ENCODE results near the gene PKN2. TPM values are rescaled to one million over a fixed set of nuclear protein-coding genes. Genes with fewer than 3 reads are reported as not detected.

PKN2 gene
- total RNA-seq (2014; rRNA removed; shearing (Covaris generic)), result 57.0 and 58.4 TPM in 2 replicates

- peak; percentile 98 to 99 for DNase-seq
- H3K4me1 ChIP-seq, result peaks cover 12% of the 10 kb centered on the region; the same call in 1 of the 2 replicates
- H3K27me3 ChIP-seq, result no peaks in the 10 kb centered on the region
- peak within 1 kb of the TSS; percentile 76 for H3K27ac ChIP-seq
- peak within 1 kb of the TSS; percentile 92 for H3K4me3 ChIP-seq
- no peaks in the 10 kb centered on the region for H3K9me3 ChIP-seq (replicated peaks)
- H3K36me3 ChIP-seq, result no peaks in the 10 kb centered on the region; the same call in 1 of the 2 replicates
Measured at GRCh38 chr1:88683541-88684481, at the start of gene PKN2. Gene PKN2 (plus strand): TSS chr1:88684273. CDS start chr1:88684581, 308 bp downstream.

GRCh38 chr1:88634538-88634937 is 49.5 kb upstream of the PKN2 start:
- H3K4me1 ChIP-seq, result no peaks in the 10 kb centered on the region
- peaks cover 3% of the 10 kb centered on the region; the same call in 1 of the 2 replicates for H3K9me3 ChIP-seq (replicated peaks)
- no peaks in the 10 kb centered on the region for H3K27me3 ChIP-seq

GRCh38 chr1:88640060-88640459 is 44.0 kb upstream of the PKN2 start:
- Histone ChIP-seq H3K27ac (no peak overlapping the region), H3K9me3 (replicated peaks) (0 out of 2 replicates have a peak, but pooled peaks cover 3% of the 10 kb centered on the region), H3K4me1 (no peaks in the 10 kb centered on the region), H3K4me3 (no peak overlapping the region), H3K27me3 (no peaks in the 10 kb centered on the region), H3K36me3 (no peaks in the 10 kb centered on the region)
- no peak for DNase-seq

More at GRCh38 chr1:88634538-88634937, 49.5 kb upstream of the PKN2 start:
- H3K36me3 ChIP-seq, result no peaks in the 10 kb centered on the region
- no peak for DNase-seq
- no peak overlapping the region for H3K4me3 ChIP-seq
- no peak overlapping the region for H3K27ac ChIP-seq

DNA sequence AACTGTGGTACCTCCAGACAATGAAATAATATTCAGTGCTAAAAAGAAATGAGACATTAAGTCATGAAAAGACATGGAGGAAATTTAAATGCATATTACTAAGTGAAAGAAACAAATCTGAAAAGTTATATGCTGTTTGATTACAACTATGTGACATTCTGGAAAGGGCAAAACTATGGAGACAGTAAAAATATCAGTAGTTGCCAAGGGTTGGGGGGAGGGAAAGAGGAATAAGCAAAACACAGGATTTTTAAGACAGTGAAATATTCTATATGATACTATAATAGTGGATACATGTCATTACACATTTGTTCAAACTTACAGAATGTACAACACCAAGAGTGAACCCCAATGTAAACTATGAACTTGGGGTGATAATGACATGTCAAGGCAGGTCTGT is 38.2 kb upstream of the PKN2 start:
- Histone ChIP-seq H3K4me1 (peaks cover 12% of the 10 kb centered on the region), H3K9me3 (replicated peaks) (no peaks in the 10 kb centered on the region), H3K4me3 (no peak overlapping the region), H3K27me3 (no peaks in the 10 kb centered on the region), H3K36me3 (no peaks in the 10 kb centered on the region), H3K27ac (peak overlapping the region; percentile 90; the same call in 1 of the 2 replicates)
- DNase-seq, result no peak

DNA sequence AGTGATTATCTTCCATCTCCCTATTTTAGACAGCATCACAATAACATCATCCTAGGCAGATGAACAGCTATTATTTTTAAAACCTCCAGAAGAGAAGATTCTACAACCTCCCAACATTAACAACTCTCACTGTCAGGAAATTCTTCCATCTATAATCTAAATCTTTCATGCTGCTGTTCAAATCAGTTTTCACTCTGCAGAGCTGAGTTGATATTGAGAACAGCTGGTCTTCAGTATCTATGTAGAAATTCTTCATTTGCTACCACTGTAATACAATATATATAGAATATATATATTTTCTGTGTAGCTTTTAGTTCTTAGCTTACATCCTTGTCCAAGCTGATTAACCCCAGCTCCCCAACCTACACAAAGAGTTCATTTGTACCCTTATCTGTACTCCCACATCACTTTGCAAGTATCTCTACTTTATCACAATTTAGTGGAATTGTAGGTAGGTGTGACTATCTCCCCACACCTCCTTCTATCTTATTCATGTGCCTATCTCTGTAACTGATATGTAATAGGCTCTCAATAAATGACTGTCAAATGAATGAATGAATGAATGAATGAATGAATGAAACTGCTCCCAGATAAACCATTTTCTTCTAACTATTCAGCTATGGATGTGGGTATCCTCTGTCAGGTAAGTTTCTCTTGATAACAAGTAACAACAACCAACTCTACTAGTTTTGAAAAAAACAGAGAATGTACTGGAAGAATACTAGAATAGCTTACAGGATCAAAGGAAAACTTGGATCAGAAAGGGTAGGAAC is 37.4 kb upstream of the PKN2 start:
- no peaks in the 10 kb centered on the region for H3K9me3 ChIP-seq (replicated peaks)
- peak overlapping the region; percentile 90 for H3K27ac ChIP-seq
- H3K4me3 ChIP-seq, result peak overlapping the region; percentile 51
- peaks cover 12% of the 10 kb centered on the region for H3K4me1 ChIP-seq
- H3K36me3 ChIP-seq, result no peaks in the 10 kb centered on the region
- no peaks in the 10 kb centered on the region for H3K27me3 ChIP-seq
- DNase-seq, result no peak

- no peaks in the 10 kb centered on the region for H3K9me3 ChIP-seq (replicated peaks)
Measured at GRCh38 chr1:88647249-88647645, 36.8 kb upstream of the PKN2 start.

DNA sequence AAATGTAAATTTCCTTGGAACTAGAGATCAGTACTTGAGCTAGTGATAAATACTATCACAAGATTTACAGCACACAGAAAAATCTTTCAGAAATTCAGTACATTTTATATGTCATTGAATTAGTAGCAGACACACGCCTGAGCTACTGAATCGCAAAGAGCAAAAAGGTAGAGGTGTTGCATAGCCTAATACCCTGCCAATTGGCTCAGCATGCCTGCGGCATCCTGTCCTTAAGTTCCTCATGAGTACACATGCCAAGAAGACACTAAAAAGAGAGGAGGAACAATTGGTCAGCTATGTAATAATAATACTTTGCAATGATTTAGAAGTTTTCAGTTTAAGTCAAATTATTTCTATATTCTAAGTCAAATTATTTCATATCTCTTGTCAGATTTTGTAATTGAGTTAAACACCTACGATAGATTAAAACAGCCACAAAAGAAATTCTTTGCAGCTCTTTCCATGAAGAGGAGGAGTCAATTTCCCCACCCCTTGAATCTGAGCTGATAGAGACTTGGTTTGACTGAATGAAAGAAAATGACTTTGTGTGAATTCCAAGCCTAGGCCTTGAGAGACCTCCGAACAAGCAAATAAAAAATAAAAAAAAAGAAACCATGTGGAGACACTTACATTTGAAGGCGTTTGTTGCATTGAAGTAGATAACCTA is 36.2 kb upstream of the PKN2 start:
- H3K36me3 ChIP-seq, result no peaks in the 10 kb centered on the region
- H3K27ac ChIP-seq, result peak overlapping the region; percentile 90
- no peaks in the 10 kb centered on the region for H3K27me3 ChIP-seq
- H3K4me3 ChIP-seq, result peak overlapping the region; percentile 51
- DNase-seq, result peak; percentile 34 to 64
- H3K9me3 ChIP-seq (replicated peaks), result no peaks in the 10 kb centered on the region
- peaks cover 12% of the 10 kb centered on the region for H3K4me1 ChIP-seq

More at GRCh38 chr1:88647249-88647645, 36.8 kb upstream of the PKN2 start:
- Histone ChIP-seq H3K27me3 (no peaks in the 10 kb centered on the region), H3K4me3 (peak overlapping the region; percentile 51), H3K27ac (peak overlapping the region; percentile 90), H3K4me1 (peaks cover 12% of the 10 kb centered on the region), H3K36me3 (no peaks in the 10 kb centered on the region)
- peak; percentile 84 to 96 for DNase-seq

DNA sequence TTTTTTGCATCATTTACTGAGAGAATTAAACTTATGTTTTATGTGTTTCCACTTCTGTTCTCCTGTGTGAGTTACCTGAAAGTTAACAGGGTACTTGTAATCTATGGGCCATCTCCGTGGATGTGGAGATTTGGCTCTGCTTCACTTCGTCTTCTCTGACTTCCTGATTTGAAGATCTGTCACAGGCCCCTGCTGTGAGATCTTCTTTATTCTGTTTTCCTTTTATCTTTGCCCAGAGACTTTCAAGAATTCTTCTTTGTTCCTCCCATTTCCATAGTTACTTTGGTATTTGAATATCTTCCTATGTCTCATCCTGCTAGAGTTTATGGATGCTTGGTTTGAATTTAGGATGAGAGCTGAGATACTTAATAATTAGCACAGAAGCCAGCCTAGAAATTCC is 35.4 kb upstream of the PKN2 start:
- H3K36me3 ChIP-seq, result no peaks in the 10 kb centered on the region
- peak overlapping the region; percentile 51 for H3K4me3 ChIP-seq

DNA sequence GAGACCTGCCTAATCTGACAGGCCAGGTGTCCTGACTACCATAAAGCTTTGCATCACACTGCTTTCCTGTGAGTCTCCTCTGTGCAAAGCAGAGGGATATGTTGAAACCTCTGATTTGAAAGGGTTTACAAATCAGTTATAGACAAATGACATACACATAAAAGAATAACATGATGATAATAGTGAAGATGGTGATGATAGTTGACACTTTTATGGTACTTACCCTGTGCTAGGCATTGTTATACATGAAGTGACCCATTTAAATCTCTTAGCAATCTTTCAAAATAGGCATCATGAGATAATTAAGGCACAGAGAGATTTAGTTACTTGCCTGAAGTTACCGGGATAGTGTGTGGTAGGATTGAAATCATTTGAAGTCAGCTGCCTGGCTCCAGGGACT is 34.1 kb upstream of the PKN2 start:
- Histone ChIP-seq H3K4me3 (no peak overlapping the region), H3K27me3 (no peaks in the 10 kb centered on the region), H3K4me1 (peaks cover 12% of the 10 kb centered on the region), H3K36me3 (no peaks in the 10 kb centered on the region), H3K27ac (no peak overlapping the region), H3K9me3 (replicated peaks) (no peaks in the 10 kb centered on the region)
- no peak for DNase-seq

More for the DNA sequence above, 35.4 kb upstream of the PKN2 start:
- no peaks in the 10 kb centered on the region for H3K27me3 ChIP-seq
- H3K9me3 ChIP-seq (replicated peaks), result no peaks in the 10 kb centered on the region
- peak overlapping the region; percentile 90; the same call in 1 of the 2 replicates for H3K27ac ChIP-seq
- peaks cover 12% of the 10 kb centered on the region for H3K4me1 ChIP-seq
- DNase-seq, result peak in 1 of 2 experiments; percentile 26

DNA sequence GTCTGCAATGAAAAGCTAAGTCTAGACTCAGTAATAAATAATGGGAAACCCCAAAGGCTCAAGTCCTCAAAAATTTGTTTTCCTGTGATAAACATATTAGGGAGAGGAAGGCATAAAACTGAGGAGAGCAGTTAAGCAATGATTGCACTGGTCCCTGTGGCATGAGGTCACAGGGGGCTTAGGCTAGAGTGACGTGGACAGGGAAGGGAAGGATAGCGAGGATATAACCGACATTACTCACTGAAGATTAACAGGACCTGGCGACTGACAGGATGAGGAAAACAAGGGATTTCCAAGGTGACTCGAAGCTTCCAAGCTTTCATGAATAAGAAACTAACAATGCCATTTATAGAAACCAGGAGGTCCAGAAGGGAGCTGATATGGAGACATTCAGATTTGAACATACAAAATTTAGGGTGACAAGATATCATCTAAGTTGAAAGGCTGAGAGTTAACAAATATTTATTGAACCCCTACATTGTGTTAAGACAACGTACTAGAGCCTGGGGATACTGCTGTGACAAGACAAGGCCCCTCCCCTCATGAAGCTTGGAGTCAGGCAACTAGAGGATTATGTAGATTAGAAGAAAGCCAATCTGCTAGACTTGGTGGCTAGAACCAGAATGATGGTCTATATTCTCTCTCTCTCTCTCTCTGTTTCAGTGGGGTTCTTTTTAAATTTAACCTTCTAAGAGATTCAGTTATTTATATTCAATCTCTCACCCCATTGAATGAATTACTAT is 33.2 kb upstream of the PKN2 start:
- Histone ChIP-seq H3K9me3 (replicated peaks) (no peaks in the 10 kb centered on the region), H3K27me3 (no peaks in the 10 kb centered on the region), H3K4me1 (peaks cover 12% of the 10 kb centered on the region), H3K4me3 (no peak overlapping the region), H3K27ac (no peak overlapping the region), H3K36me3 (no peaks in the 10 kb centered on the region)
- no peak for DNase-seq

GRCh38 chr1:88655140-88655539 is 28.9 kb upstream of the PKN2 start:
- DNase-seq, result no peak
- no peak overlapping the region for H3K4me3 ChIP-seq
- no peaks in the 10 kb centered on the region for H3K4me1 ChIP-seq
- H3K27ac ChIP-seq, result no peak overlapping the region
- no peaks in the 10 kb centered on the region for H3K36me3 ChIP-seq
- no peaks in the 10 kb centered on the region for H3K27me3 ChIP-seq
- H3K9me3 ChIP-seq (replicated peaks), result no peaks in the 10 kb centered on the region

GRCh38 chr1:88655685-88656299 is 28.3 kb upstream of the PKN2 start:
- Histone ChIP-seq H3K9me3 (replicated peaks) (no peaks in the 10 kb centered on the region), H3K4me1 (no peaks in the 10 kb centered on the region), H3K27me3 (no peaks in the 10 kb centered on the region), H3K4me3 (no peak overlapping the region), H3K27ac (no peak overlapping the region), H3K36me3 (no peaks in the 10 kb centered on the region)
- peak in 1 of 2 experiments; percentile 45 for DNase-seq

DNA sequence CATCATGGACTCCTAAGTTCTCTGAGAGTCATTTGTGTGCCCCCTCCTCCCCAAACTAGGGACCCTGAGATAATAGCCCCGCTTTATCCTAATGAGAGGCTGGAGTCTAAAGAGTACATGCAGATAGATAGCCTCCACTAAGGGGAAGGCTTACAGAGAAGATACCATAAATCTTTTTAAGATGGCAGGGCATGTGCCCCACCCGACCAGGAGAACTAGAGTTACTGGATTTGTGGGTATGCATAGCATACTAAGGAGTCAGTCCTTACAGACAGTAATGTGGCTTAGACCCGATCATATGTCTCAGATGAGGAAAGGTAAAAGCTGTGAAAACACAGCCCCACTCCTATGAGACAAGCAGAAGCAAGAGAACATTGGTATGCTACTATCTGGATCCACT is 25.7 kb upstream of the PKN2 start:
- Histone ChIP-seq H3K27ac (no peak overlapping the region), H3K4me3 (no peak overlapping the region), H3K36me3 (no peaks in the 10 kb centered on the region), H3K27me3 (no peaks in the 10 kb centered on the region), H3K9me3 (replicated peaks) (no peaks in the 10 kb centered on the region), H3K4me1 (no peaks in the 10 kb centered on the region)
- no peak for DNase-seq
